SU-DHL-6 (cell line): ENCODE measurements around the gene NEB.

ENCODE experiments used
- H2AFZ ChIP-seq: fragments of 200-600 bp; sonication (generic); 2 replicates; pipeline ENCODE4 v1.6.1; 2014; ENCODE audit warnings: low read depth, mild to moderate bottlenecking, moderate library complexity, mixed read lengths, antibody characterized with exemption, low read length; ENCODE audit not compliant: severe bottlenecking
- H3F3A ChIP-seq: fragments of 200-600 bp; shearing (Covaris generic); 2 replicates; pipeline ENCODE4 v1.6.0; 2016; ENCODE audit warnings: antibody characterized with exemption, mild to moderate bottlenecking; ENCODE audit not compliant: insufficient read depth
- H3K27ac ChIP-seq: fragments of 200-600 bp; sonication (generic); 2 replicates; pipeline ENCODE4 v1.5.1; 2016; ENCODE audit warnings: low read depth, mild to moderate bottlenecking, low read length, moderate library complexity, mixed read lengths
- H3K27me3 ChIP-seq: fragments of 200-600 bp; sonication (generic), shearing (Covaris generic); 2 replicates; pipeline ENCODE4 v1.6.0; 2014; ENCODE audit warnings: mild to moderate bottlenecking, low read length
- H3K36me3 ChIP-seq: fragments of 200-600 bp; sonication (generic); 2 replicates; pipeline ENCODE4 v1.6.1; 2014; ENCODE audit warnings: mild to moderate bottlenecking, low read length, mixed read lengths
- H3K4me2 ChIP-seq: fragments of 300-600, 200-600 bp; shearing (Covaris generic), sonication (generic); 2 replicates; pipeline ENCODE4 v1.6.0; 2014; ENCODE audit warnings: low read length, low read depth, mild to moderate bottlenecking; ENCODE audit not compliant: poor library complexity, severe bottlenecking
- H3K4me3 ChIP-seq: fragments of 200-600 bp; sonication (generic); 2 replicates; pipeline ENCODE4 v1.5.1; 2014; ENCODE audit warnings: antibody characterized with exemption, low read length, mild to moderate bottlenecking, mixed read lengths; ENCODE audit not compliant: insufficient read depth, poor library complexity, severe bottlenecking
- H3K79me2 ChIP-seq: fragments of 200-600 bp; sonication (generic); 2 replicates; pipeline ENCODE4 v1.6.1; 2014; ENCODE audit warnings: mild to moderate bottlenecking, low read length, moderate library complexity; ENCODE audit not compliant: insufficient read depth
- H3K9ac ChIP-seq: fragments of 200-600 bp; sonication (generic); 2 replicates; pipeline ENCODE4 v1.7.0; 2014; ENCODE audit warnings: mild to moderate bottlenecking, low read length
- H3K9me2 ChIP-seq: fragments of 200-600 bp; sonication (generic); replicated peaks from 2 replicates; pipeline ENCODE4 v1.6.1; 2014; ENCODE audit warnings: low read length; ENCODE audit not compliant: insufficient read depth
- H3K9me3 ChIP-seq: fragments of 200-600 bp; sonication (generic); 2 replicates; pipeline ENCODE4 v1.6.1; 2014; ENCODE audit warnings: low read length, mixed read lengths; ENCODE audit not compliant: insufficient read depth
- H4K20me1 ChIP-seq: fragments of 200-600 bp; sonication (generic); 2 replicates; pipeline ENCODE4 v1.6.1; 2014; ENCODE audit warnings: low read depth, mild to moderate bottlenecking, antibody characterized with exemption, low read length, moderate library complexity, mixed read lengths
- CTCF ChIP-seq: fragments of 200-600 bp; sonication (generic); IDR thresholded peaks from one replicate; pipeline ENCODE4 v1.5.1; 2017; ENCODE audit warnings: antibody characterized with exemption, mild to moderate bottlenecking, low read length, moderate library complexity; ENCODE audit not compliant: insufficient read depth, poor library complexity, severe bottlenecking
- EZH2phosphoT487 ChIP-seq: fragments of 200-600 bp; sonication (generic), shearing (Covaris generic); conservative IDR thresholded peaks from 2 replicates; pipeline ENCODE4 v1.6.1; 2018; ENCODE audit warnings: mild to moderate bottlenecking, antibody characterized with exemption, low read length, moderate library complexity, mixed read lengths

The NEB gene

GRCh38 chr2:151678849-151679248, 55.4 kb downstream of the NEB start:
- H3K9me2 ChIP-seq = no peaks in the 10 kb centered on the region
- H3K9ac ChIP-seq = no peak overlapping the region
- TF ChIP-seq EZH2phosphoT487 = no peak
- TF ChIP-seq CTCF = no peak
- H3K9me3 ChIP-seq = no peaks in the 10 kb centered on the region
- no peak overlapping the region for H3K4me3 ChIP-seq
- H3K27ac ChIP-seq = no peak overlapping the region
- no peaks in the 10 kb centered on the region for H4K20me1 ChIP-seq
- H2AFZ ChIP-seq = no peak overlapping the region
- no peaks in the 10 kb centered on the region for H3K36me3 ChIP-seq
- no peaks in the 10 kb centered on the region for H3K27me3 ChIP-seq
- no peak overlapping the region for H3K4me2 ChIP-seq
- H3K79me2 ChIP-seq = no peaks in the 10 kb centered on the region
- H3F3A ChIP-seq = no peaks in the 10 kb centered on the region

GRCh38 chr2:151673016-151673415, 61.3 kb downstream of the NEB start:
- Histone ChIP-seq H3K27ac (no peak overlapping the region), H3K36me3 (no peaks in the 10 kb centered on the region), H3K9ac (no peak overlapping the region), H3K27me3 (no peaks in the 10 kb centered on the region), H2AFZ (no peak overlapping the region), H3K9me2 (no peaks in the 10 kb centered on the region), H4K20me1 (no peaks in the 10 kb centered on the region), H3K4me3 (no peak overlapping the region), H3K9me3 (no peaks in the 10 kb centered on the region), H3F3A (no peaks in the 10 kb centered on the region), H3K4me2 (no peak overlapping the region), H3K79me2 (no peaks in the 10 kb centered on the region)
- TF ChIP-seq CTCF (no peak), EZH2phosphoT487 (no peak)

- H3K79me2 ChIP-seq = no peaks in the 10 kb centered on the region
- no peaks in the 10 kb centered on the region for H3K36me3 ChIP-seq
- no peaks in the 10 kb centered on the region for H3K9me3 ChIP-seq
- H3K4me3 ChIP-seq = no peak overlapping the region
- H3K4me2 ChIP-seq = no peak overlapping the region
- H3K27me3 ChIP-seq = no peaks in the 10 kb centered on the region
- no peaks in the 10 kb centered on the region for H4K20me1 ChIP-seq
- H3F3A ChIP-seq = no peaks in the 10 kb centered on the region
- H2AFZ ChIP-seq = no peak overlapping the region
- TF ChIP-seq CTCF (no peak), EZH2phosphoT487 (no peak)
- no peak overlapping the region for H3K9ac ChIP-seq
- H3K9me2 ChIP-seq = no peaks in the 10 kb centered on the region
- no peak overlapping the region for H3K27ac ChIP-seq
Measured at GRCh38 chr2:151672277-151672676, 62.0 kb downstream of the NEB start.
